GM06990 (cell line): ENCODE data around the gene CALY.

Experiments used
- DNase-seq: peaks from one replicate; pipeline ENCODE4 v3.0.0-alpha.2; 2011; ENCODE audit not compliant: insufficient read length; ENCODE audit errors: extremely low read depth
- H3K27me3 ChIP-seq: replicated peaks from 2 replicates; pipeline ENCODE4 v1.6.0; 2011; ENCODE audit warnings: low read length; ENCODE audit not compliant: control insufficient read depth, insufficient read depth
- H3K36me3 ChIP-seq: 2 replicates; pipeline ENCODE4 v1.5.1; 2011; ENCODE audit warnings: low read length; ENCODE audit not compliant: control insufficient read depth, insufficient read depth
- H3K4me3 ChIP-seq: replicated peaks from 2 replicates; pipeline ENCODE4 v1.5.1; 2011; ENCODE audit warnings: low read depth, mild to moderate bottlenecking, control low read depth, low read length
- TF ChIP-seq, protein P1 (sequence below): IDR thresholded peaks from 2 replicates; pipeline ENCODE4 v1.5.1; 2011; ENCODE audit warnings: low read length, control low read depth, mild to moderate bottlenecking, inconsistent platforms; ENCODE audit not compliant: insufficient read depth, poor library complexity, severe bottlenecking

Gene CALY

DNA sequence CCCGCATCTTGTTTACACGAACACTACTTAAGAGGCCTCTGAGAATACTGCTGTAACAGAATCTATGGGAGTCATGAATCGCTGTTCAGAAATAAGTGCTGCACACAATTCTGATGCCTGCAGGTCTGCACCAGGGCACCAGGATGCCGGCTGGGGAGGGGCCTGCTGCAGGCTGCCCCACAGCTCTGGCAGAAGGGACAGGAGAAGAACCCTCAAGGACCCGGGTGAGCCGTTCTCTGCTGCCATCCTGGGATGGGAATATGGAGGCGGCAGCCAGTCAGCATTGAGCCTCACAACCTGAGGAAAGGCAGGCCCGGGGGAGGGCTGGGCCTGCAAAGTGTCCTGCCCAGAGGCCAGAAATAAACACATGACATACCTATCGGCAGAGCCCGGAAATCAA lies 39.2 kb downstream of the CALY start:
- Histone ChIP-seq H3K4me3 (no peak overlapping the region), H3K27me3 (no peaks in the 10 kb centered on the region), H3K36me3 (peaks cover 35% of the 10 kb centered on the region)
- TF ChIP-seq, protein P1, sequence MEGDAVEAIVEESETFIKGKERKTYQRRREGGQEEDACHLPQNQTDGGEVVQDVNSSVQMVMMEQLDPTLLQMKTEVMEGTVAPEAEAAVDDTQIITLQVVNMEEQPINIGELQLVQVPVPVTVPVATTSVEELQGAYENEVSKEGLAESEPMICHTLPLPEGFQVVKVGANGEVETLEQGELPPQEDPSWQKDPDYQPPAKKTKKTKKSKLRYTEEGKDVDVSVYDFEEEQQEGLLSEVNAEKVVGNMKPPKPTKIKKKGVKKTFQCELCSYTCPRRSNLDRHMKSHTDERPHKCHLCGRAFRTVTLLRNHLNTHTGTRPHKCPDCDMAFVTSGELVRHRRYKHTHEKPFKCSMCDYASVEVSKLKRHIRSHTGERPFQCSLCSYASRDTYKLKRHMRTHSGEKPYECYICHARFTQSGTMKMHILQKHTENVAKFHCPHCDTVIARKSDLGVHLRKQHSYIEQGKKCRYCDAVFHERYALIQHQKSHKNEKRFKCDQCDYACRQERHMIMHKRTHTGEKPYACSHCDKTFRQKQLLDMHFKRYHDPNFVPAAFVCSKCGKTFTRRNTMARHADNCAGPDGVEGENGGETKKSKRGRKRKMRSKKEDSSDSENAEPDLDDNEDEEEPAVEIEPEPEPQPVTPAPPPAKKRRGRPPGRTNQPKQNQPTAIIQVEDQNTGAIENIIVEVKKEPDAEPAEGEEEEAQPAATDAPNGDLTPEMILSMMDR: no peak
- DNase-seq: no peak

DNA sequence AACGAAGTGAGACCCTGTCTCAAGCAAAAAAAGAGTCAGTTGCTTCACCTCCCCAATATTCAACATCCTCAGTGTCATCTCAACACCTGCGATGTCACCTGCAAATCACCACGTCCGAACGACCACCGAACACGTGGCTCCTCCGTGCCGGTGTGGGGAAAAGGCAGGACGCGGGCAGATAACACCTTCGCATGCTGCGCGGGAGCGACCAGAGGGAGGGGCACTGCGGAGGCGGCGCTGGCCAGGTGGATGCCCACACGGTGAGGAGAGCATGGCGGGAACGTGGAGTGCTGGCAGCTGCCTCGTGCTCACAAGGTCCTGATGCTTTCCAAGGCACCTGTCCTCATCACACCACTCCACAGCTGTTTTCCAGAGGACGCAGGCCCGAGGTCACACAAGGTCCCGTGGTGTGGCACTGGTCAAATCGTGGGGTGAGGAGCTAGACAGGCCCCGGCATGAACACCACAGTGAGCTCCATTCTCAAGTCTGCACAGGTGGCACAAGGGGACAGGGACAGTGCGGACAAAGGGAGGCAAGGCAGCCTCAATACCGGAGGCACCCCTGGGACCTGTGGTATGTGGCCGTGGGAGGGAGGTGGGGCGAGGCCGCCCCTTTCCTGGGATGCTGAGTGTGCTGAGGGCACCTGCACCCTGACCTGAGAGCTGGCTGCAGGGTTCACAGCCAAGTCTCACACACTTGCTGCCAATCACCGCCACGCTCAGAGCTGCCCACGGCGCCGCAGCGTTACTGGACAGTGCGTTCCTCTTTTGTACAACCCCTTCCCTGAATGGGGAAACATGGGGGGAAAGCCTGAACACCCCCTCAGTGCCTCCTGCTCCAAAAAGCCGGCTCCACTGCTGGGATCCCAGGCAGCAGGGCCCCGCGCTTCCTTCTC lies 41.0 kb downstream of the CALY start:
- Histone ChIP-seq H3K4me3 (no peak overlapping the region), H3K27me3 (no peaks in the 10 kb centered on the region), H3K36me3 (peaks cover 38% of the 10 kb centered on the region)
- no peak for DNase-seq
- TF ChIP-seq, protein P1: no peak

DNA sequence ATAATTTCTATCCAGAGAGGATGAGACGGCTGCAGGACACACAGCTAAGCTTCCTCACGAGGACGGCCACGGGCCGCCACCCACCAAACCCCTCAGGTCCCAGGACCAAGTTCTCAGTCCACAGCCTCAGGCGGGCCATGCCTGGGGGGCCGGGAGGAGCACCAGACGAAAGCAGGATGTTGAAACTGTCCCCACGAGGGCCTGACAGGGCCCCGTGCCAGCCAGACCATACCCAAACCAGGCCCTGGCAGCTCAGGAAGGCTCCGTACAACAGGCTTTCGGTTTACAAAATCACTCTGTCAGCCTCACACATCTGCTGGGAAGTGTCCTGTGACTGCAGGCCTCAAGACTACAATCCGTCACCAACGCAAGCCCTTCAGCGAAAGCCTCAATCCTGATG lies 42.5 kb downstream of the CALY start:
- Histone ChIP-seq H3K36me3 (peaks cover 36% of the 10 kb centered on the region), H3K27me3 (no peaks in the 10 kb centered on the region), H3K4me3 (no peak overlapping the region)
- TF ChIP-seq, protein P1: no peak
- DNase-seq: no peak

DNA sequence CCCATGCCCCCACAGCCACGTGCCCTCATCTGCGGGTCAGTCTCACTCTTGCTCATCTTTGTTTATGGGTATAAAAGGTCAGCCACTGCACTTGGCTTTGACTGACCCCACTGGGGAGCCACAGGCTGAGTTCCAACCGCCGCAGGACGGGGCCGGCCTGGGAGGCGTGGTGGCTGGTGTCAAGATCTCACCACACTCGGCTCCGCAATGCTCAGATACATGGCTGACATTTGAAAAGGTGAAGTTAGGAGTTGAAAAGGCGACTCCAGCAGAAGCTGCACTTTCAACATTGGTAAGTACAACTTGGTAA lies 42.9 kb downstream of the CALY start:
- TF ChIP-seq, protein P1: no peak
- no peak for DNase-seq
- Histone ChIP-seq H3K36me3 (peaks cover 37% of the 10 kb centered on the region), H3K27me3 (no peaks in the 10 kb centered on the region), H3K4me3 (no peak overlapping the region)

DNA sequence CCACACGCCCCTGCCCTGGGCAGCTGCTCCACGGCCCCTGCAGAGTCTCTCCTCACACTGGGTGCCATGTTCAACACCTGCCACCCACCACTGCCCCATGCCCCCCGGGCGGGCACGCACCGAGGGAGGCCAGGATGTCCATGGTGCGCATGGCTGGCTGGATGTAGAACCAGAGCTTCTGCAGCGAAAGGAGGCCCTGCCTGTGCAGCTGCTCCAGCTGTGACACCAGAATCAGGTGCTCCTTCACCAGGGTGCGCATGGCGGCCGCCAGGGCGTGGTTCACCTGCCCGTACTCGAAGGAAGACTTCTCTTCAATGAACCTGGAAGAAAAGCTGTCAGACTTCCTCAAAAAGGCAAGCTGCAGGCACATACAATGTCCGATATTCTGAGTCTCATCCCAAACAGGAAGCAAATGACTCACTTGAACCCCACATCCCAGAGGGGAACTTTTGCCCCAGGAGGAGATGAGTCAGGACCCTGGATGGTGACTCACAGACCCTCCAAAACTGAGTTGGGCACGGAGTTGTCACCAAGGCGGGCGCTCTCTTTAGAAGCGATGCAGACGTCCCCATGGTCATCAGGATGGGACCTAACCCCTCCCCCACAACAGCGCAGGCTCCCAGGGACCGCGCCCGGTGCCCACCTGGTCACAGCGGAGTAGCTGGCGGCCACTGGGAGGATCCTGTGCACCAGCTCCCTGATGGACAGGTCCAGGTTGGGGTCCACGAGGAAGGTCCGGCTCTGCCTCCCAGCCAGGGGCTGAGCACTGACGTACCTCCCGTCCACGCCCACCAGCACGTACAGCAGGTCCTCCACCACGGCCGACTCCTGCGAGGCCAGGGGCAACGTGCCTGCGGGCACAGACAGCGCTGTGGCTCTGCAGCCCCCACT lies 43.5 kb downstream of the CALY start:
- Histone ChIP-seq H3K36me3 (peaks cover 35% of the 10 kb centered on the region), H3K4me3 (no peak overlapping the region), H3K27me3 (no peaks in the 10 kb centered on the region)
- TF ChIP-seq, protein P1: no peak
- DNase-seq: no peak
